Erythroblast (primary cell): ENCODE data around the gene PLCB3.
"Not testable (repeated sequence)": the region's sequence is repeated elsewhere in the genome, so short reads cannot be mapped to it uniquely, and the experiment has no call there.

Experiments used
- DNase-seq, 2 experiments: peaks; one replicate each; lab custom pipeline; 2025; lab: John Stamatoyannopoulos, UW
- GATA1 ChIP-seq: IDR thresholded peaks from 2 replicates; pipeline ENCODE4 v1.6.1; 2011; ENCODE audit warnings: low read depth, mild to moderate bottlenecking, control low read depth, low read length, moderate library complexity
- POLR2A ChIP-seq: IDR thresholded peaks from 2 replicates; pipeline ENCODE4 v1.6.1; 2011; ENCODE audit warnings: mild to moderate bottlenecking, low read length

Gene PLCB3

GRCh38 chr11:64238076-64238475 is 13.3 kb upstream of the PLCB3 start:
- TF ChIP-seq GATA1 (no peak), POLR2A (no peak)
- DNase-seq = no peak

DNA sequence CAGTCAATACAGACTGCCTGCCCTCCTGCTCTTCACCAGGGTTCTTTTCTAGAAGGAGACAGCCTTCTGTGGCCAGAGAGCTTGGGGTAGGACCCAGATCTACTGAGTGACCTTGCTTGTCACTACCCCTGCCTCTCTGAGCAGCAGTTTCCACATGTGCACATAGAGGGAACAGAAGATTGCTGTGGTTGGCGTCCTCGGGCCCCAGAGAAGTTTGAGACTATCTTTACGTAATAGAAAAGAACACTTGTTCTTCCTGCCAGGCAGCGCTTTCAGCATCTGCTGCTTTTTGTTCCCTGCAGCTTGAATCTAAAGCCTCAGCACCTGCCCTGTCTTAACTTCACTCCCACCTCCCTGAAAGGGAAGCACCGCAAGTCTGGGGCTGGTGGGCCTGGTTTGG is 12.3 kb upstream of the PLCB3 start:
- TF ChIP-seq GATA1 = no peak
- TF ChIP-seq POLR2A = no peak
- DNase-seq = no peak

GRCh38 chr11:64239662-64240434 is 11.5 kb upstream of the PLCB3 start:
- DNase-seq = peak in 1 of 2 experiments; percentile 52
- TF ChIP-seq GATA1 = no peak
- TF ChIP-seq POLR2A = no peak

GRCh38 chr11:64240435-64241240 is 10.7 kb upstream of the PLCB3 start, which contains the start of gene FKBP2:
FKBP2 (plus strand) TSS chr11:64241095; CDS start chr11:64242388, 1,293 bp downstream.
- TF ChIP-seq GATA1 (no peak), POLR2A (peak; percentile 96)
- DNase-seq = peak; percentile 99

GRCh38 chr11:64241241-64241490 is 10.2 kb upstream of the PLCB3 start:
- TF ChIP-seq GATA1 (no peak), POLR2A (no peak)
- DNase-seq = peak; percentile 99 to 100

GRCh38 chr11:64241491-64242374 is 9.6 kb upstream of the PLCB3 start:
- TF ChIP-seq POLR2A (no peak), GATA1 (no peak)
- peak; percentile 77 for DNase-seq

DNA sequence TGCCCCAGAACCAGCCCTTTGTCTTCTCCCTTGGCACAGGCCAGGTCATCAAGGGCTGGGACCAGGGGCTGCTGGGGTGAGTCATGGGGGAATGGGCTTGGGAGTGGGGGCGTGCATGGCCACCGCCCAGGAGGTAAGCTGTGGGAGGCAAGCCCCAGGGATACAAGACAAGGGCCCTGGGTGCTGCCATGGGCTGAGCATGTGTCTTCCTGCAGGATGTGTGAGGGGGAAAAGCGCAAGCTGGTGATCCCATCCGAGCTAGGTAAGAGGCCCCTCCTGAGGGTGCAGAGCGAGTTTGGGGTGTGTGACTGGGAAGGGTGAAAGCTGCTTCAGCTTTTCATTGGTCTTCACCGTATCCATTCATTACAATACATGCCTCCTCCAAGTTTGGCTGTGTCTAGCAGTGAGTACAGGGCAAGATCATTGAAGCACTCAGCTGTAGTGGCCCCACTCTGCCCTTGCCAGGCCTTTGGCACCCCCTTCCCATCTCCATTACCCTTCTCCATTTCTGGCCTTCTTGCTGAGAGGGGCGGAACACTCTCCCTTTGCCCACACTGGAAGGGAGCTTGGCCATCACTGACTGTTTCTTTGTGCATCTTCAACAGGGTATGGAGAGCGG is 8.0 kb upstream of the PLCB3 start:
- TF ChIP-seq GATA1 (no peak), POLR2A (no peak)
- DNase-seq = no peak

- no peak for DNase-seq
- TF ChIP-seq POLR2A = no peak
- no peak for TF ChIP-seq GATA1
Observed at GRCh38 chr11:64244107-64244506, 7.2 kb upstream of the PLCB3 start.

GRCh38 chr11:64244966-64245365 is 6.4 kb upstream of the PLCB3 start:
- no peak for DNase-seq
- TF ChIP-seq POLR2A (no peak), GATA1 (no peak)

DNA sequence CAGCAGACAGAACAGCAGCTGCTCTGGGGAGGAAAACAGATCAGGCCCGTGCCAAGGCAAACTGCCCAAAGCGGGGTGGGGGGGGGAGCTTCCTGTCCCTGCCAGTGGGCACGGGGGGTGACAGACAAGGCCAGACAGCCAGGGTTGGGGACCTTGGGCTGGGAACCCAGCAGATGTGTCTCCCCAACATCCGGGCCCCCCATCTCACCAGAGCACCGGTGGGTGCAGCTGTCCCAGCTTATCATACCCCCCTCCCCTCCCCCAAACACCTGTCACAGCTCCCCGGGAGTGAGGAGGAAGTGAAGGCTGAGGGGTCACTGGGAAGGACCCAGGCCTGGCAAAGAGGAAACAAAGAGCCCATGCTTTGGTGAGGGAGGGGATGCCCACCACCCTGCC is 5.9 kb upstream of the PLCB3 start:
- no peak for DNase-seq
- TF ChIP-seq GATA1 (no peak), POLR2A (no peak)

GRCh38 chr11:64245797-64246620 is 5.3 kb upstream of the PLCB3 start:
- peak; percentile 54 for TF ChIP-seq POLR2A
- no peak for TF ChIP-seq GATA1
- peak; percentile 81 for DNase-seq

DNA sequence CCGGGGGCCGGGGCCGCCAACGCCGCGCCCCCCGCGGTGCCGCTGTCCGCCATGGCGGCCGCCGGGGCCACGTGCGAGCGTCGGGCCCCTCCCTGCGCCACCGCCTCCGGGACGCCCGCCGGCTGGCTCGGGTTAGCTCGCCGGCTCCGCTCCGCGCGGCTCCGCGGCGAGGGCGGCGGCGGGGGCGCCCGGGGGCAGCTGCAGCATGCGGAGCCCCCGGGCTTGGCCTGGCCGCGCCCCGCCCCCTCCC is 4.8 kb upstream of the PLCB3 start:
- not testable (repeated sequence) for DNase-seq
